HepG2 (cell line): ENCODE data around the gene KIF23. TPM values are rescaled to one million over a fixed set of nuclear protein-coding genes. Genes with fewer than 3 reads are reported as not detected.

Experiments used
- ATAC-seq: fragments of 200-7000 bp; cut with Tn5 transposase; 3 replicates; pipeline ENCODE4 v1.9.1; 2020; ENCODE audit warnings: mild to moderate bottlenecking, moderate library complexity
- BruUV-seq: library from RNA; stranded (reverse); fragments of 400-500 nt; replicated peaks from 2 replicates; lab custom pipeline; 2021; lab: Mats Ljungman, UMichigan
- CTCF ChIA-PET: fragments of 300-600 bp; formaldehyde crosslinking; extraction: SDS; loops from one replicate; lab custom pipeline; 2021; ENCODE audit warnings: low total read pairs, inconsistent platforms, low intra/inter-chr PET ratio; lab: Yijun Ruan, JAX
- POLR2A ChIA-PET: fragments of 350-600 bp; sonication (Branson Sonifier 250); formaldehyde crosslinking; loops from one replicate; lab custom pipeline; 2020; ENCODE audit warnings: antibody characterized with exemption, inconsistent platforms; lab: Yijun Ruan, JAX
- DNase-seq: peaks from one replicate; pipeline ENCODE4 v3.0.0-alpha.2; 2015; ENCODE audit warnings: low spot score
- FAIRE-seq: peaks from 3 replicates; lab custom pipeline; 2011; peaks lifted over from hg19 to GRCh38; lab: Jason Lieb, UNC
- H2AFZ ChIP-seq: one replicate; pipeline ENCODE4 v1.6.1; 2011; ENCODE audit warnings: low read length, inconsistent platforms
- H3K27ac ChIP-seq: fragments of 300-600 bp; 3 replicates; pipeline ENCODE4 v1.8.0; 2011; ENCODE audit warnings: mixed run types, mild to moderate bottlenecking, mixed read lengths, low read length, inconsistent platforms; ENCODE audit not compliant: insufficient read depth; ENCODE audit errors: extremely low read length
- H3K27me3 ChIP-seq, 2 experiments: fragments of 200-600 bp in 1 of 2; 2 replicates in 1 of 2; 3 replicates in 1 of 2; pipeline versions ENCODE4 v1.6.0 to v1.8.0; 2011; ENCODE audit warnings: low read length in 2 of 2, mild to moderate bottlenecking in 2 of 2, moderate library complexity in 2 of 2, inconsistent platforms in 1 of 2; ENCODE audit not compliant: insufficient read depth in 2 of 2, control insufficient read depth in 1 of 2
- H3K36me3 ChIP-seq, 2 experiments: fragments of 200-600 bp in 1 of 2; replicated peaks in 1 of 2; 2 replicates in 1 of 2; 3 replicates in 1 of 2; pipeline versions ENCODE4 v1.5.1 to v1.8.0; 2011; ENCODE audit warnings: low read length in 2 of 2, inconsistent platforms in 1 of 2; ENCODE audit not compliant: insufficient read depth in 2 of 2, control insufficient read depth in 1 of 2
- H3K4me1 ChIP-seq: 2 replicates; pipeline ENCODE4 v1.5.1; 2012; ENCODE audit warnings: low read length, inconsistent platforms; ENCODE audit not compliant: insufficient read depth
- H3K4me2 ChIP-seq: 2 replicates; pipeline ENCODE4 v1.6.0; 2011; ENCODE audit warnings: low read depth, low read length, inconsistent platforms
- H3K4me3 ChIP-seq, 3 experiments: fragments of 200-600 bp in 1 of 3; sonication (generic), shearing (Covaris generic) in 1 of 3; replicated peaks in 1 of 3; 2 replicates each; pipeline ENCODE4 v1.5.1; 2011 to 2016; ENCODE audit warnings: low read length in 3 of 3, inconsistent platforms in 2 of 3, low read depth in 2 of 3, mild to moderate bottlenecking in 2 of 3, control low read depth in 1 of 3, mixed read lengths in 1 of 3; ENCODE audit not compliant: insufficient read depth in 1 of 3
- H3K79me2 ChIP-seq: one replicate; pipeline ENCODE4 v1.6.1; 2011; ENCODE audit warnings: low read length, inconsistent platforms; ENCODE audit not compliant: insufficient read depth
- H3K9ac ChIP-seq: 2 replicates; pipeline ENCODE4 v1.6.0; 2011; ENCODE audit warnings: mild to moderate bottlenecking, low read depth, low read length, inconsistent platforms; ENCODE audit not compliant: insufficient read depth
- H3K9me3 ChIP-seq: 2 replicates; pipeline ENCODE4 v1.5.1; 2012; ENCODE audit warnings: mild to moderate bottlenecking, low read length
- H4K20me1 ChIP-seq: 2 replicates; pipeline ENCODE4 v1.6.0; 2011; ENCODE audit warnings: inconsistent platforms, mild to moderate bottlenecking, low read length, moderate library complexity; ENCODE audit not compliant: insufficient read depth
- ARID2 ChIP-seq: sonication (generic); formaldehyde crosslinking; IDR thresholded peaks from 2 replicates; pipeline ENCODE4 v1.8.1; 2022; ENCODE audit warnings: mild to moderate bottlenecking, missing genetic modification reagents, borderline replicate concordance
- CBX1 ChIP-seq: IDR thresholded peaks from one replicate; pipeline ENCODE4 v1.6.1; 2016; ENCODE audit warnings: antibody characterized with exemption, low read depth
- CC2D1A ChIP-seq: sonication (generic); formaldehyde crosslinking; IDR thresholded peaks from 2 replicates; pipeline ENCODE4 v1.8.1; 2023; ENCODE audit warnings: mild to moderate bottlenecking, missing genetic modification reagents
- CERS6 ChIP-seq: sonication (generic); formaldehyde crosslinking; IDR thresholded peaks from 2 replicates; pipeline ENCODE4 v1.5.0; 2020; ENCODE audit warnings: missing genetic modification reagents
- CSRNP1 ChIP-seq: sonication (generic); formaldehyde crosslinking; IDR thresholded peaks from 2 replicates; pipeline ENCODE4 v1.8.1; 2023; ENCODE audit warnings: mild to moderate bottlenecking, missing genetic modification reagents
- CTCF ChIP-seq: sonication (generic); formaldehyde crosslinking; IDR thresholded peaks from 2 replicates; pipeline ENCODE4 v1.5.0; 2020; ENCODE audit warnings: mild to moderate bottlenecking, missing genetic modification reagents, moderate library complexity
- PAXIP1 ChIP-seq: sonication (generic); formaldehyde crosslinking; conservative IDR thresholded peaks from 2 replicates; pipeline ENCODE4 v1.4.0; 2020; ENCODE audit warnings: mild to moderate bottlenecking, missing genetic modification reagents, moderate library complexity
- SMAD1 ChIP-seq: sonication (generic); formaldehyde crosslinking; IDR thresholded peaks from 2 replicates; pipeline ENCODE4 v1.4.0; 2020; ENCODE audit warnings: missing genetic modification reagents, low read depth, mild to moderate bottlenecking, borderline replicate concordance
- ZMAT5 ChIP-seq: sonication (generic); formaldehyde crosslinking; IDR thresholded peaks from 2 replicates; pipeline ENCODE4 v1.5.0; 2020; ENCODE audit warnings: mild to moderate bottlenecking, low read depth, missing genetic modification reagents, borderline replicate concordance
- ZNF20 ChIP-seq: sonication (generic); formaldehyde crosslinking; IDR thresholded peaks from 2 replicates; pipeline ENCODE4 v1.4.0; 2020; ENCODE audit warnings: mild to moderate bottlenecking, moderate library complexity, missing genetic modification reagents
- ZNF30 ChIP-seq: sonication (generic); formaldehyde crosslinking; IDR thresholded peaks from 2 replicates; pipeline ENCODE4 v1.5.0; 2020; ENCODE audit warnings: mild to moderate bottlenecking, missing genetic modification reagents
- ZNF546 ChIP-seq: sonication (generic); formaldehyde crosslinking; conservative IDR thresholded peaks from 2 replicates; pipeline ENCODE4 v1.8.1; 2023; ENCODE audit warnings: mild to moderate bottlenecking, missing genetic modification reagents
- ZNF746 ChIP-seq: sonication (generic); formaldehyde crosslinking; IDR thresholded peaks from 2 replicates; pipeline ENCODE4 v1.8.0; 2022; ENCODE audit warnings: mild to moderate bottlenecking, missing genetic modification reagents
- ZNF766 ChIP-seq: sonication (generic); formaldehyde crosslinking; IDR thresholded peaks from 2 replicates; pipeline ENCODE4 v1.5.0; 2020; ENCODE audit warnings: missing genetic modification reagents, borderline replicate concordance
- WGBS: methylation state at CpG from one replicate; pipeline ENCODE4 v1.1.6; 2017; ENCODE audit warnings: low lambda C conversion rate; 5-methylcytosine and 5-hydroxymethylcytosine counted together
- in situ Hi-C: cut with HindIII; loops from 2 replicates; pipeline ENCODE4 v1.10.0; 2017; ENCODE audit warnings: low pct_unique_long_range_greater_than_20kb; ENCODE audit not compliant: extremely low pct_ligation_motif_present
- intact Hi-C: fragments of 100-400 bp; cut with micrococcal nuclease; formaldehyde crosslinking; loops from one replicate; pipeline ENCODE4 v1.10.0; 2022; ENCODE audit not compliant: unreplicated experiment
- polyA plus RNA-seq, 8 experiments: library from polyadenylated mRNA; depleted of rRNA in 3 of 8; stranded (reverse) in 7 of 8; unstranded in 1 of 8; fragments of >200 nt; fragmentation: Illumina TruSeq in 4 of 8; extraction: Trizol in 4 of 8; gene quantifications; 2 replicates each; pipeline versions ENCODE4 v1.2.1 to v1.2.3, GENCODE V29; 2011 to 2016; ENCODE audit warnings: low read depth in 4 of 8, missing spikeins in 1 of 8, mixed read lengths in 1 of 8; ENCODE audit not compliant: insufficient read depth in 1 of 8
- total RNA-seq, 5 experiments: library from RNA; depleted of rRNA; stranded (reverse); fragments of >200 nt; fragmentation: Illumina TruSeq; extraction: Trizol; gene quantifications; 2 replicates each; pipeline ENCODE4 v1.2.3, GENCODE V29; 2016; ENCODE audit warnings: low read depth in 1 of 5

KIF23 gene
- total and polyA plus RNA-seq, 2 of the 13 experiments (the other 11 are each of a cell fraction or from before 2014, with no cell fraction given) = 11.3 to 38.1 TPM

- WGBS = under 1% methylated on average over 22 of the region's 46 CpGs
- H3K27ac ChIP-seq = peak overlapping the region; percentile 86
- H4K20me1 ChIP-seq = no peaks in the 10 kb centered on the region
- ChIA-PET POLR2A (interaction anchor here (0.6 to 4.0 kb wide), 8 partner anchors 10 to 643 kb away, joined by 3 to 149 read pairs (median 4); partner anchors contain the start of genes GLCE, KIF23 and RPLP1), CTCF (interaction anchor here (0.5 to 0.7 kb wide), 2 partner anchors 129 to 404 kb away, joined by 3 read pairs; no protein-coding TSS in a partner anchor)
- intact Hi-C loops = loop anchor here (2.0 to 5.0 kb wide), 2 partner anchors 48 to 130 kb away; partner anchors contain the start of gene KIF23
- H3K27me3 ChIP-seq = peaks cover 0 to 5% of the 10 kb centered on the region in 2 experiments; a peak in 3 of 5 replicates
- in situ Hi-C loops = loop anchor here (25.0 kb wide), 2 partner anchors 625 to 650 kb away; partner anchors contain the start of genes ANP32A and TLE3
- H3K4me1 ChIP-seq = peaks cover 32% of the 10 kb centered on the region
- H3K9ac ChIP-seq = peak overlapping the region; percentile 83
- peak overlapping the region; percentile 97 for H3K4me2 ChIP-seq
- no peaks in the 10 kb centered on the region for H3K9me3 ChIP-seq
- H3K4me3 ChIP-seq = peak overlapping the region; percentile 54 to 81 (median 79)
- no peaks in the 10 kb centered on the region for H3K79me2 ChIP-seq
- H3K36me3 ChIP-seq = no peaks in the 10 kb centered on the region
- no TSS peak for BruUV-seq
- DNase-seq (peak; percentile 96), FAIRE-seq (peak; percentile 92), ATAC-seq (peak; percentile 89)
- peak overlapping the region; percentile 59 for H2AFZ ChIP-seq
- 0 out of 2 replicates have a peak, but pooled peaks have one; percentile 49 for TF ChIP-seq ZNF546
- no peak for TF ChIP-seq ZNF20 (CRISPR knock-in tag)
- TF ChIP-seq CC2D1A (CRISPR knock-in tag) = no peak
- TF ChIP-seq CBX1 = peak; percentile 81
- TF ChIP-seq CERS6 (CRISPR knock-in tag) = no peak
- no peak for TF ChIP-seq ARID2 (CRISPR knock-in tag)
- peak; percentile 93 for TF ChIP-seq CTCF (CRISPR knock-in tag)
- TF ChIP-seq PAXIP1 = peak; percentile 50
- no peak; the same call in 1 of the 2 replicates for TF ChIP-seq ZNF766 (CRISPR knock-in tag)
- TF ChIP-seq ZNF746 = no peak
- no peak for TF ChIP-seq ZNF30 (CRISPR knock-in tag)
- TF ChIP-seq ZMAT5 (CRISPR knock-in tag) = no peak
- TF ChIP-seq CSRNP1 (CRISPR knock-in tag) = peak; percentile 52; the same call in 1 of the 2 replicates
- no peak for TF ChIP-seq SMAD1 (CRISPR knock-in tag)
These were observed 48.5 kb downstream of the KIF23 start for GRCh38 chr15:69462493-69463181.
